ENCODE data around the gene GPR75. TPM values are rescaled to one million over a fixed set of nuclear protein-coding genes. Genes with fewer than 3 reads are reported as not detected.

GPR75 gene
- total RNA-seq, 2 experiments from 2014 or later = 3.3 to 3.7 TPM

GRCh38 chr2:53818854-53819435, 40.8 kb downstream of the GPR75 start:
- no peak overlapping the region for H3K27ac Mint-ChIP-seq
- H3K4me3 Mint-ChIP-seq = no peak overlapping the region
- no peaks in the 10 kb centered on the region for H3K9me3 Mint-ChIP-seq (ENCODE audit: low read depth)
- no peaks in the 10 kb centered on the region for H3K4me1 Mint-ChIP-seq
- CTCF ChIA-PET = no interaction called here
- DNase-seq (no peak), ATAC-seq (no peak)
- peaks cover 24% of the 10 kb centered on the region for H3K36me3 Mint-ChIP-seq
- H3K27me3 Mint-ChIP-seq = no peaks in the 10 kb centered on the region

GRCh38 chr2:53813151-53813550, 46.6 kb downstream of the GPR75 start:
- Mint-ChIP-seq H3K27ac (no peak overlapping the region), H3K9me3 (ENCODE audit: low read depth) (no peaks in the 10 kb centered on the region), H3K36me3 (peaks cover 39% of the 10 kb centered on the region), H3K4me3 (no peak overlapping the region), H3K27me3 (no peaks in the 10 kb centered on the region), H3K4me1 (no peaks in the 10 kb centered on the region)
- CTCF ChIA-PET = interaction anchor here (0.9 kb wide), 1 partner anchor 12 kb away, joined by 4 read pairs; no protein-coding TSS in a partner anchor
- DNase-seq = no peak
- ATAC-seq = no peak

GRCh38 chr2:53811601-53812000, 48.2 kb downstream of the GPR75 start:
- H3K4me1 Mint-ChIP-seq = no peaks in the 10 kb centered on the region
- DNase-seq (no peak), ATAC-seq (no peak)
- H3K36me3 Mint-ChIP-seq = peaks cover 36% of the 10 kb centered on the region
- no peak overlapping the region for H3K4me3 Mint-ChIP-seq
- no peaks in the 10 kb centered on the region for H3K9me3 Mint-ChIP-seq (ENCODE audit: low read depth)
- no peaks in the 10 kb centered on the region for H3K27me3 Mint-ChIP-seq
- H3K27ac Mint-ChIP-seq = peak overlapping the region; percentile 7
- CTCF ChIA-PET = interaction anchor here (0.8 kb wide), 1 partner anchor 11 kb away, joined by 3 read pairs; no protein-coding TSS in a partner anchor

Small RNAs within 50 kb of the gene (microRNA-seq; reads per million reads assigned to microRNA genes)
- not detected for gene MIR3682

Other genes starting within 250 kb of the GPR75 start
- 10 to 100 TPM; 13.3 to 21.9 TPM for gene CHAC2, start 92.2 kb downstream of the GPR75 start, total RNA-seq
- gene ASB3, start 73.0 kb downstream of the GPR75 start, total RNA-seq = 10 to 100 TPM; 27.6 to 30.1 TPM
- gene ERLEC1, start 72.9 kb downstream of the GPR75 start, total RNA-seq = 10 to 100 TPM; 21.6 to 30.8 TPM
- 10 to 100 TPM; 57.0 to 70.0 TPM for gene PSME4, start 111.0 kb upstream of the GPR75 start, total RNA-seq